HepG2 (cell line): ENCODE data around the gene NUDT8. TPM values are rescaled to one million over a fixed set of nuclear protein-coding genes. Genes with fewer than 3 reads are reported as not detected.

ENCODE experiments used
- ARHGAP35 ChIP-seq: sonication (generic); formaldehyde crosslinking; IDR thresholded peaks from 2 replicates; pipeline ENCODE4 v1.9.0; 2022; ENCODE audit warnings: mild to moderate bottlenecking, inconsistent platforms, moderate library complexity, missing genetic modification reagents, borderline replicate concordance
- ATF7 ChIP-seq, 2 experiments: fragments of 450-650 bp in 1 of 2; sonication (generic) in 1 of 2; formaldehyde crosslinking in 1 of 2; IDR thresholded peaks; 2 replicates each; pipeline versions ENCODE4 v1.4.0 to v1.6.1; 2016 to 2020; ENCODE audit warnings: antibody characterized with exemption in 1 of 2, mild to moderate bottlenecking in 1 of 2, missing genetic modification reagents in 1 of 2
- BCL6 ChIP-seq: IDR thresholded peaks from 2 replicates; pipeline ENCODE4 v1.6.1; 2016; ENCODE audit warnings: missing genetic modification reagents, missing compliant biosample characterization
- BHLHE40 ChIP-seq: IDR thresholded peaks from 2 replicates; pipeline ENCODE4 v1.6.1; 2011; ENCODE audit warnings: low read length, improper control_type of control experiment
- CBFB ChIP-seq: sonication (generic); formaldehyde crosslinking; IDR thresholded peaks from 2 replicates; pipeline ENCODE4 v1.4.0; 2020; ENCODE audit warnings: missing genetic modification reagents
- DBP ChIP-seq: sonication (generic); formaldehyde crosslinking; IDR thresholded peaks from 2 replicates; pipeline ENCODE4 v1.4.0; 2020; ENCODE audit warnings: missing genetic modification reagents; ENCODE audit errors: not compliant biosample characterization
- DR1 ChIP-seq: sonication (generic); formaldehyde crosslinking; IDR thresholded peaks from 2 replicates; pipeline ENCODE4 v1.8.0; 2021; ENCODE audit warnings: mild to moderate bottlenecking, missing genetic modification reagents, inconsistent platforms
- DRAP1 ChIP-seq: IDR thresholded peaks from 2 replicates; pipeline ENCODE4 v1.6.1; 2016; ENCODE audit warnings: missing genetic modification reagents, missing compliant biosample characterization
- EHMT2 ChIP-seq: fragments of 200-600 bp; sonication (generic); IDR thresholded peaks from 2 replicates; pipeline ENCODE4 v1.7.0; 2017; ENCODE audit warnings: antibody characterized with exemption, low read depth, low read length, borderline replicate concordance
- GATAD1 ChIP-seq: IDR thresholded peaks from 2 replicates; pipeline ENCODE4 v1.6.1; 2016; ENCODE audit warnings: missing genetic modification reagents, missing compliant biosample characterization
- HOXA3 ChIP-seq: sonication (generic); formaldehyde crosslinking; IDR thresholded peaks from 2 replicates; pipeline ENCODE4 v1.5.0; 2020; ENCODE audit warnings: missing genetic modification reagents
- MAFK ChIP-seq, 2 experiments: IDR thresholded peaks in 1 of 2; conservative IDR thresholded peaks in 1 of 2; 2 replicates each; pipeline ENCODE4 v1.6.1; 2011; ENCODE audit warnings: improper control_type of control experiment in 2 of 2, low read length in 2 of 2
- MIER3 ChIP-seq: IDR thresholded peaks from 2 replicates; pipeline ENCODE4 v1.6.1; 2016; ENCODE audit warnings: missing compliant biosample characterization, borderline replicate concordance
- MXD1 ChIP-seq: sonication (generic); formaldehyde crosslinking; IDR thresholded peaks from 2 replicates; pipeline ENCODE4 v1.4.0; 2020; ENCODE audit warnings: mild to moderate bottlenecking, missing genetic modification reagents
- NFKB2 ChIP-seq: sonication (generic); formaldehyde crosslinking; IDR thresholded peaks from 2 replicates; pipeline ENCODE4 v1.4.0; 2020; ENCODE audit warnings: missing genetic modification reagents, borderline replicate concordance
- NONO ChIP-seq, 2 experiments: fragments of 450-650 bp in 1 of 2; sonication (generic) in 1 of 2; formaldehyde crosslinking in 1 of 2; IDR thresholded peaks in 1 of 2; conservative IDR thresholded peaks in 1 of 2; 2 replicates each; pipeline versions ENCODE4 v1.6.1 to v1.8.0; 2017 to 2022; ENCODE audit warnings: mild to moderate bottlenecking in 1 of 2, missing genetic modification reagents in 1 of 2, moderate library complexity in 1 of 2
- PRDM15 ChIP-seq: sonication (generic); formaldehyde crosslinking; IDR thresholded peaks from 2 replicates; pipeline ENCODE4 v1.4.0; 2020; ENCODE audit warnings: missing genetic modification reagents
- RBAK ChIP-seq: sonication (generic); formaldehyde crosslinking; IDR thresholded peaks from 2 replicates; pipeline ENCODE4 v1.5.1; 2020; ENCODE audit warnings: mild to moderate bottlenecking, missing genetic modification reagents
- SP2 ChIP-seq: sonication (generic); formaldehyde crosslinking; IDR thresholded peaks from 2 replicates; pipeline ENCODE4 v1.5.1; 2020; ENCODE audit warnings: mild to moderate bottlenecking, missing genetic modification reagents
- ZBTB44 ChIP-seq: sonication (generic); formaldehyde crosslinking; IDR thresholded peaks from 2 replicates; pipeline ENCODE4 v1.4.0; 2020; ENCODE audit warnings: missing genetic modification reagents
- ZKSCAN8 ChIP-seq: IDR thresholded peaks from 2 replicates; pipeline ENCODE4 v1.6.1; 2016; ENCODE audit warnings: borderline replicate concordance, missing genetic modification reagents, missing compliant biosample characterization
- ZNF614 ChIP-seq: IDR thresholded peaks from 2 replicates; pipeline ENCODE4 v1.6.1; 2018; ENCODE audit warnings: missing biosample characterization, missing genetic modification reagents, inconsistent platforms, borderline replicate concordance
- ZNF773 ChIP-seq: sonication (generic); formaldehyde crosslinking; IDR thresholded peaks from 2 replicates; pipeline ENCODE4 v1.4.0; 2020; ENCODE audit warnings: missing genetic modification reagents, borderline replicate concordance
- ZNF790 ChIP-seq: sonication (generic); formaldehyde crosslinking; IDR thresholded peaks from 2 replicates; pipeline ENCODE4 v1.8.0; 2022; ENCODE audit warnings: missing genetic modification reagents, mild to moderate bottlenecking, borderline replicate concordance
- ZZZ3 ChIP-seq: sonication (generic); formaldehyde crosslinking; IDR thresholded peaks from 2 replicates; pipeline ENCODE4 v1.4.0; 2020; ENCODE audit warnings: missing genetic modification reagents, mild to moderate bottlenecking, borderline replicate concordance
- polyA plus RNA-seq, 8 experiments: library from polyadenylated mRNA; depleted of rRNA in 3 of 8; stranded (reverse) in 7 of 8; unstranded in 1 of 8; fragments of >200 nt; fragmentation: Illumina TruSeq in 4 of 8; extraction: Trizol in 4 of 8; gene quantifications; 2 replicates each; pipeline versions ENCODE4 v1.2.1 to v1.2.3, GENCODE V29; 2011 to 2016; ENCODE audit warnings: low read depth in 4 of 8, missing spikeins in 1 of 8, mixed read lengths in 1 of 8; ENCODE audit not compliant: insufficient read depth in 1 of 8
- total RNA-seq, 5 experiments: library from RNA; depleted of rRNA; stranded (reverse); fragments of >200 nt; fragmentation: Illumina TruSeq; extraction: Trizol; gene quantifications; 2 replicates each; pipeline ENCODE4 v1.2.3, GENCODE V29; 2016; ENCODE audit warnings: low read depth in 1 of 5

Gene NUDT8
- total and polyA plus RNA-seq, 2 of the 13 experiments (the other 11 are each of a cell fraction or from before 2014, with no cell fraction given): 6.7 to 25.8 TPM

- no peak for TF ChIP-seq DR1 (CRISPR knock-in tag)
- no peak for TF ChIP-seq EHMT2
- no peak for TF ChIP-seq ZNF790 (CRISPR knock-in tag)
- no peak for TF ChIP-seq MXD1 (CRISPR knock-in tag)
- no peak for TF ChIP-seq BHLHE40
- TF ChIP-seq ZNF614 (CRISPR knock-in tag): no peak
- no peak for TF ChIP-seq ZBTB44
- TF ChIP-seq NONO (IDR thresholded peaks at IDR 0.05): no peak
- 0 out of 2 replicates have a peak, but pooled peaks have one; percentile 11 for TF ChIP-seq NONO (CRISPR knock-in tag; conservative IDR thresholded peaks at IDR 0.05)
- TF ChIP-seq MAFK (conservative IDR thresholded peaks at IDR 0.05 in 1 of 2, IDR thresholded peaks at IDR 0.05 in 1 of 2; ENCODE audit: low read length in 2 of 2): no peak
- no peak for TF ChIP-seq ATF7 (IDR thresholded peaks at IDR 0.05)
- TF ChIP-seq ATF7 (CRISPR knock-in tag; IDR thresholded peaks at IDR 0.05): no peak
- TF ChIP-seq PRDM15: no peak
- no peak for TF ChIP-seq ARHGAP35 (CRISPR knock-in tag)
- no peak for TF ChIP-seq ZKSCAN8 (CRISPR knock-in tag)
- no peak for TF ChIP-seq DRAP1 (CRISPR knock-in tag)
- TF ChIP-seq CBFB (CRISPR knock-in tag): no peak
- no peak for TF ChIP-seq SP2 (CRISPR knock-in tag)
- TF ChIP-seq ZNF773: no peak
- no peak for TF ChIP-seq BCL6
- peak; percentile 11; the same call in 1 of the 2 replicates for TF ChIP-seq HOXA3 (CRISPR knock-in tag)
- TF ChIP-seq RBAK (CRISPR knock-in tag): no peak
- no peak for TF ChIP-seq MIER3
- TF ChIP-seq GATAD1: no peak
- no peak for TF ChIP-seq DBP (CRISPR knock-in tag)
- no peak for TF ChIP-seq ZZZ3 (CRISPR knock-in tag)
- no peak for TF ChIP-seq NFKB2 (CRISPR knock-in tag)
These were observed 1.2 kb upstream of the NUDT8 start (continued) for GRCh38 chr11:67630943-67631331.
